HG03354 (cell line): ENCODE data around the gene PACS1.

ENCODE experiments used
- ATAC-seq: cut with Tn5 transposase; IDR thresholded peaks from one replicate; pipeline ENCODE4 v1.9.1; 2021; ENCODE audit warnings: mild to moderate bottlenecking; ENCODE audit not compliant: unreplicated experiment, poor library complexity, severe bottlenecking

PACS1 gene

GRCh38 chr11:66279092-66279734, 209.1 kb downstream of the PACS1 start:
- no peak for ATAC-seq

- no peak for ATAC-seq
Measured at GRCh38 chr11:66280428-66280827, 210.4 kb downstream of the PACS1 start.

- ATAC-seq: no peak
Measured at GRCh38 chr11:66281001-66281400, 210.9 kb downstream of the PACS1 start.

GRCh38 chr11:66281776-66282467, 211.8 kb downstream of the PACS1 start:
- ATAC-seq: no peak

- peak; percentile 80 for ATAC-seq
Measured at GRCh38 chr11:66282468-66283455, 212.7 kb downstream of the PACS1 start.

GRCh38 chr11:66283461-66284105, 213.5 kb downstream of the PACS1 start:
- ATAC-seq: no peak

- no peak for ATAC-seq
Measured at GRCh38 chr11:66284526-66285078, 214.5 kb downstream of the PACS1 start.

GRCh38 chr11:66285250-66285947, 215.3 kb downstream of the PACS1 start:
- no peak for ATAC-seq

- ATAC-seq: no peak
Measured at GRCh38 chr11:66286699-66287098, 216.6 kb downstream of the PACS1 start.

GRCh38 chr11:66287211-66287888, 217.3 kb downstream of the PACS1 start:
- ATAC-seq: no peak

- no peak for ATAC-seq
Measured at GRCh38 chr11:66287889-66288670, 218.0 kb downstream of the PACS1 start.

GRCh38 chr11:66288671-66289547, 218.8 kb downstream of the PACS1 start, which contains the start of gene YIF1A:
Gene YIF1A (minus strand): TSS chr11:66289143. CDS start chr11:66288985, 158 bp downstream.
- peak; percentile 90 for ATAC-seq

- peak; percentile 42 for ATAC-seq
Measured at GRCh38 chr11:66289548-66290329, 219.7 kb downstream of the PACS1 start.

- no peak for ATAC-seq
Measured at GRCh38 chr11:66290330-66290621, 220.2 kb downstream of the PACS1 start.

- ATAC-seq: no peak
Measured at GRCh38 chr11:66291303-66291705, 221.2 kb downstream of the PACS1 start.
